HG03039 (cell line): ENCODE measurements around the gene ASTN1.

Experiments
- ATAC-seq: cut with Tn5 transposase; IDR thresholded peaks from one replicate; pipeline ENCODE4 v1.9.1; 2021; ENCODE audit warnings: mild to moderate bottlenecking, moderate library complexity; ENCODE audit not compliant: unreplicated experiment

The ASTN1 gene

GRCh38 chr1:177164380-177165068, at the start of gene ASTN1:
Gene ASTN1 (minus strand): TSS chr1:177164712. CDS start chr1:177164676, 36 bp downstream.
- no peak for ATAC-seq

GRCh38 chr1:177211231-177211630, 46.7 kb upstream of the ASTN1 start:
- ATAC-seq = no peak

- no peak for ATAC-seq
Observed at GRCh38 chr1:177210071-177210470, 45.6 kb upstream of the ASTN1 start.

GRCh38 chr1:177209357-177209756, 44.8 kb upstream of the ASTN1 start:
- no peak for ATAC-seq

- no peak for ATAC-seq
Observed at GRCh38 chr1:177208920-177209319, 44.4 kb upstream of the ASTN1 start.

GRCh38 chr1:177206831-177207355, 42.4 kb upstream of the ASTN1 start:
- ATAC-seq = no peak

- no peak for ATAC-seq
Observed at GRCh38 chr1:177200290-177200689, 35.8 kb upstream of the ASTN1 start.

- no peak for ATAC-seq
Observed at GRCh38 chr1:177198243-177198642, 33.7 kb upstream of the ASTN1 start.

GRCh38 chr1:177190308-177190970, 25.9 kb upstream of the ASTN1 start:
- no peak for ATAC-seq

- ATAC-seq = no peak
Observed at GRCh38 chr1:177186639-177187038, 22.1 kb upstream of the ASTN1 start.

- ATAC-seq = no peak
Observed at GRCh38 chr1:177185209-177185608, 20.7 kb upstream of the ASTN1 start.

GRCh38 chr1:177183836-177184235, 19.3 kb upstream of the ASTN1 start:
- ATAC-seq = no peak

GRCh38 chr1:177181631-177182291, 17.2 kb upstream of the ASTN1 start:
- peak; percentile 95 for ATAC-seq

- ATAC-seq = no peak
Observed at GRCh38 chr1:177181280-177181630, 16.7 kb upstream of the ASTN1 start.

- ATAC-seq = no peak
Observed at GRCh38 chr1:177174921-177175634, 10.6 kb upstream of the ASTN1 start.

- ATAC-seq = no peak
Observed at GRCh38 chr1:177173976-177174375, 9.5 kb upstream of the ASTN1 start.

GRCh38 chr1:177172866-177173265, 8.4 kb upstream of the ASTN1 start:
- ATAC-seq = no peak

- ATAC-seq = no peak
Observed at GRCh38 chr1:177172272-177172671, 7.8 kb upstream of the ASTN1 start.

GRCh38 chr1:177171536-177172123, 7.1 kb upstream of the ASTN1 start:
- ATAC-seq = no peak

GRCh38 chr1:177170756-177171535, 6.4 kb upstream of the ASTN1 start, which contains the start of gene BRINP2:
Gene BRINP2 (plus strand): TSS chr1:177170958. CDS start chr1:177229877, 58,919 bp downstream.
- peak; percentile 83 for ATAC-seq
